Left colon (tissue), 2 donors: ENCODE data around the gene AKIP1. TPM values are rescaled to one million over a fixed set of nuclear protein-coding genes. Genes with fewer than 3 reads are reported as not detected.
"Not testable (repeated sequence)": the region's sequence is repeated elsewhere in the genome, so short reads cannot be mapped to it uniquely, and the experiment has no call there.

ENCODE experiments used
- ATAC-seq: fragments of 200-7000 bp; cut with Tn5 transposase; one replicate; pipeline ENCODE4 v1.9.1; 2020; ENCODE audit warnings: mild to moderate bottlenecking, moderate library complexity
- DNase-seq, 2 donors: peaks; one replicate each; pipeline ENCODE4 v3.0.0-alpha.2; 2020
- intact Hi-C, 2 donors: fragments of 100-400 bp; cut with DNase I in 1 of 2; cut with micrococcal nuclease in 1 of 2; formaldehyde crosslinking; loops; one replicate each; pipeline versions ENCODE4 v1.11.2 to v1.14.0; 2022; cut with DNase I, micrococcal nuclease
- total RNA-seq, 2 donors: library from RNA; stranded (reverse); fragmentation: NEBNext Ultra II Directional; extraction: Animal tissue kit (Norgen Biotek cat#: 25700); gene quantifications; one replicate each; pipeline ENCODE4 v1.2.1, GENCODE V29; 2021
- donor health status: DM: no; HTN: no; CAD: no.
- donor health status: DM: yes; HTN: yes; CAD: no.

The AKIP1 gene
- total RNA-seq, 2 donors from 2014 or later: 12.9 to 15.6 TPM

- ATAC-seq (peak; percentile 8), DNase-seq (no peak)
- intact Hi-C loops: loop anchor here in 1 of 2 donors (10.0 kb wide), 1 partner anchor 226 kb away; the partner anchor contains the start of genes RPL27A and TRIM66
Observed at GRCh38 chr11:8910649-8911026, 351 bp upstream of the AKIP1 start.

GRCh38 chr11:8913961-8914660 is 3.1 kb downstream of the AKIP1 start:
- no peak for ATAC-seq
- peak in 1 of 2 donors; percentile 38 for DNase-seq
- intact Hi-C loops: loop anchor here in 1 of 2 donors (10.0 kb wide), 1 partner anchor 229 kb away; the partner anchor contains the start of genes RPL27A and TRIM66

- intact Hi-C loops: loop anchor here in 1 of 2 donors (10.0 kb wide), 1 partner anchor 230 kb away; the partner anchor contains the start of genes RPL27A and TRIM66
- DNase-seq (no peak), ATAC-seq (no peak)
Observed at GRCh38 chr11:8914661-8915018, 3.7 kb downstream of the AKIP1 start.

GRCh38 chr11:8917157-8917825 is 6.3 kb downstream of the AKIP1 start:
- no peak for ATAC-seq
- intact Hi-C loops: loop anchor here in 1 of 2 donors (10.0 kb wide), 1 partner anchor 232 kb away; the partner anchor contains the start of genes RPL27A and TRIM66
- DNase-seq: no peak

- intact Hi-C loops: no loop called here
Observed at GRCh38 chr11:8922691-8923090, 11.7 kb downstream of the AKIP1 start.

GRCh38 chr11:8925711-8926110 is 14.7 kb downstream of the AKIP1 start:
- ATAC-seq (no peak), DNase-seq (no peak)
- intact Hi-C loops: no loop called here

More at GRCh38 chr11:8922691-8923090, 11.7 kb downstream of the AKIP1 start:
- ATAC-seq: no peak
- no peak for DNase-seq

GRCh38 chr11:8926236-8926635 is 15.2 kb downstream of the AKIP1 start:
- no peak for ATAC-seq
- no peak for DNase-seq
- intact Hi-C loops: no loop called here

- DNase-seq (no peak), ATAC-seq (no peak)
- intact Hi-C loops: no loop called here
Observed at GRCh38 chr11:8927233-8927632, 16.2 kb downstream of the AKIP1 start.

GRCh38 chr11:8928205-8928604 is 17.2 kb downstream of the AKIP1 start:
- DNase-seq (no peak), ATAC-seq (no peak)
- intact Hi-C loops: no loop called here

- ATAC-seq (no peak), DNase-seq (no peak)
- intact Hi-C loops: no loop called here
Observed at GRCh38 chr11:8928981-8929615, 18.1 kb downstream of the AKIP1 start.

- DNase-seq (no peak), ATAC-seq (no peak)
- intact Hi-C loops: no loop called here
Observed at GRCh38 chr11:8930456-8931175, 19.6 kb downstream of the AKIP1 start.

- no peak for ATAC-seq
- no peak for DNase-seq
Observed at GRCh38 chr11:8932564-8933180, 21.7 kb downstream of the AKIP1 start, which contains the start of gene C11orf16. Gene C11orf16 (minus strand): TSS chr11:8932947. CDS start chr11:8932308, 639 bp downstream.

GRCh38 chr11:8933931-8934330 is 22.9 kb downstream of the AKIP1 start:
- intact Hi-C loops: no loop called here
- ATAC-seq: no peak
- DNase-seq: no peak

More at GRCh38 chr11:8932564-8933180, 21.7 kb downstream of the AKIP1 start, which contains the start of gene C11orf16:
- intact Hi-C loops: no loop called here

- intact Hi-C loops: no loop called here
- ATAC-seq (no peak), DNase-seq (no peak)
Observed at GRCh38 chr11:8934742-8935488, 23.9 kb downstream of the AKIP1 start.

- intact Hi-C loops, ATAC-seq: not testable (repeated sequence)
Observed at GRCh38 chr11:8935789-8936188, 24.8 kb downstream of the AKIP1 start.

GRCh38 chr11:8937159-8937558 is 26.2 kb downstream of the AKIP1 start:
- no peak for ATAC-seq
- intact Hi-C loops: no loop called here
- no peak for DNase-seq

More at GRCh38 chr11:8935789-8936188, 24.8 kb downstream of the AKIP1 start:
- not testable (repeated sequence) for DNase-seq

- DNase-seq: no peak
- no peak for ATAC-seq
- intact Hi-C loops: no loop called here
Observed at GRCh38 chr11:8937659-8938058, 26.7 kb downstream of the AKIP1 start.
